ENCODE measurements around the gene PPP4R4.
A peak's percentile ranks its signal among the peaks of the same experiment; 100 is the strongest.

The PPP4R4 gene

DNA sequence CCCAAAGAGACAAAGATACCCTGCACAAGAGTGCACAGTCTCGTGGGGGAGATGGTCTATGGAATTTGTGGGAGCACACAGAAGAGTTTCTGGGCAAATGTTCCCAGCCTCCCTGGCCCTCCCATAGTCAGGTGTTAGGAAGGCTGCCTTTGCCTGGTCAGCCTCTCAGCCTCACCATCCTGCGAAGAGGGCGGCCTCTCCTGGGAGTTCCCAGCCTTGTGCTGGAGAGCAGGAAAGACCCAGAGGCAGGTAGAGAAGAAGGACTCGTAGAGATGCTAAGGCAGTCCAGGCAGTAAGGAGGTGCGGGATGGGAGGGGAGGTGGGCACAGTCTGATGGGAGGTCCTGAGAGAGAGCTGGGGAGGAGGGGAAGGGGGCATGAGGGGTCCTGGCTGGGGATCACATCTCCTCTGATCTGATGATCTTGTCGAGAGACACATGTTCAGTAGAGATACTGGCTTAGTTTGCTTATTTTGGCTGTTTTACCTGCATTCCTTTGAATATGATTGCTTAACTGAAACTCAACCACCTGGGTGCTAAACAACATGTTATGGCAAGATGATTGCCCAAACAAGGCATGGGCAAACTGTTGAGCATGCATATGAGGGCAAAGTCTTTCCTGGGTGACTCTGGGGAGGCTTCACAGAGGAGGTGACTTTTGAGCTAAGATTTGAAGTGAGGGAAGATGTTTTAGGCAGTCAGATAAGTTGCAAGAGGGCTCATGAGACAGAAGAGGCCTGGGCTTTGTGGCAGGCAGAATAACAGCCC, 138.5 kb downstream of the PPP4R4 start:
- Histone ChIP-seq H3K36me3 (replicated peaks) (no peaks in the 10 kb centered on the region), H3K4me3 (ENCODE audit: low read depth, low read length) (no peak overlapping the region), H3K27me3 (replicated peaks) (no peaks in the 10 kb centered on the region), H3K27ac (no peak overlapping the region)
- DNase-seq, result no peak
- in situ Hi-C loops (cut with HindIII; ENCODE audit: low pct_ligation_motif_present, low sequenced_read_pairs), result no loop called here
- TF ChIP-seq, protein P1, sequence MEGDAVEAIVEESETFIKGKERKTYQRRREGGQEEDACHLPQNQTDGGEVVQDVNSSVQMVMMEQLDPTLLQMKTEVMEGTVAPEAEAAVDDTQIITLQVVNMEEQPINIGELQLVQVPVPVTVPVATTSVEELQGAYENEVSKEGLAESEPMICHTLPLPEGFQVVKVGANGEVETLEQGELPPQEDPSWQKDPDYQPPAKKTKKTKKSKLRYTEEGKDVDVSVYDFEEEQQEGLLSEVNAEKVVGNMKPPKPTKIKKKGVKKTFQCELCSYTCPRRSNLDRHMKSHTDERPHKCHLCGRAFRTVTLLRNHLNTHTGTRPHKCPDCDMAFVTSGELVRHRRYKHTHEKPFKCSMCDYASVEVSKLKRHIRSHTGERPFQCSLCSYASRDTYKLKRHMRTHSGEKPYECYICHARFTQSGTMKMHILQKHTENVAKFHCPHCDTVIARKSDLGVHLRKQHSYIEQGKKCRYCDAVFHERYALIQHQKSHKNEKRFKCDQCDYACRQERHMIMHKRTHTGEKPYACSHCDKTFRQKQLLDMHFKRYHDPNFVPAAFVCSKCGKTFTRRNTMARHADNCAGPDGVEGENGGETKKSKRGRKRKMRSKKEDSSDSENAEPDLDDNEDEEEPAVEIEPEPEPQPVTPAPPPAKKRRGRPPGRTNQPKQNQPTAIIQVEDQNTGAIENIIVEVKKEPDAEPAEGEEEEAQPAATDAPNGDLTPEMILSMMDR (IDR thresholded peaks at IDR 0.05; ENCODE audit: low read depth, low read length, missing control alignments), result no peak

DNA sequence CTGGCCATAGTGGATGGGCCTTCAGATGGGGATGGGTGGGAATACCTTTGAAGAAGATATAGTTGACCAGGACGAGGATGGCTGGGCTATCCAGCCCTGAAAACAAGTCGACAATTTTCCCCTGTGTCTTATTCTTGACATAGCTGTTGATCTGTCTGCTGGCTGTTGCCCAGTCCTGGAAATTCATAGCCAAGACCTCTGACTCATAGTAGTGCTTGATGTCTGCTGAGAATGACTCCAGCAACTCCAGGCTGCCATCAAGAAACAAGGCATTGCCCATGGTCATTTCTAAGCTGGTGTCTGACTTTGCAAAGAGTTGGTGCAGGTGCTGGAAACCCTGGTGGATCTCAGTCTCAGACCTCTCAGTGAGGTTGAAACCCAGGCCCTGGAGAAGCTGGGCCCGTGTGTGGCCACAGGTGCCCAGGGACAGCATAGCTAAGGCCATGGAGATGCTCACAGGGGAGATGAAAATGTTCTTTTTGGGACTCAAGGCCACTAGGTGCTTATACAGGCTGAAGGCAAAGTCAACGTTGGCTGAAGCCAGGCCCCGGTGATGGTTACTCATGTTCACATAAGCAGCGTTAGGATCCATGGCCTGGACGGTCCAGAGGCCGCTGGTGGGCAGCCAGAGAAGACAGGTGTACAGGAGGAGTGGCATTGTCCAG, 140.0 kb downstream of the PPP4R4 start:
- peak; percentile 18 for DNase-seq
- H3K27ac ChIP-seq, result no peak overlapping the region
- in situ Hi-C loops (cut with HindIII; ENCODE audit: low pct_ligation_motif_present, low sequenced_read_pairs), result no loop called here
- TF ChIP-seq, protein P1 (IDR thresholded peaks at IDR 0.05; ENCODE audit: low read depth, low read length, missing control alignments), result no peak
- H3K36me3 ChIP-seq (replicated peaks), result no peaks in the 10 kb centered on the region
- no peaks in the 10 kb centered on the region for H3K27me3 ChIP-seq (replicated peaks)
- no peak overlapping the region for H3K4me3 ChIP-seq (ENCODE audit: low read depth, low read length)

- no peaks in the 10 kb centered on the region for H3K27me3 ChIP-seq (replicated peaks)
- in situ Hi-C loops (cut with HindIII; ENCODE audit: low pct_ligation_motif_present, low sequenced_read_pairs), result no loop called here
- no peak overlapping the region for H3K4me3 ChIP-seq (ENCODE audit: low read depth, low read length)
- no peaks in the 10 kb centered on the region for H3K36me3 ChIP-seq (replicated peaks)
- TF ChIP-seq, protein P1 (IDR thresholded peaks at IDR 0.05; ENCODE audit: low read depth, low read length, missing control alignments), result no peak
- no peak for DNase-seq
- no peak overlapping the region for H3K27ac ChIP-seq
Observed at GRCh38 chr14:94314890-94315289, 140.8 kb downstream of the PPP4R4 start.

GRCh38 chr14:94316692-94317091, 142.6 kb downstream of the PPP4R4 start:
- DNase-seq, result no peak
- in situ Hi-C loops (cut with HindIII; ENCODE audit: low pct_ligation_motif_present, low sequenced_read_pairs), result no loop called here
- TF ChIP-seq, protein P1 (IDR thresholded peaks at IDR 0.05; ENCODE audit: low read depth, low read length, missing control alignments), result no peak
- Histone ChIP-seq H3K27me3 (replicated peaks) (no peaks in the 10 kb centered on the region), H3K4me3 (ENCODE audit: low read depth, low read length) (no peak overlapping the region), H3K36me3 (replicated peaks) (no peaks in the 10 kb centered on the region), H3K27ac (no peak overlapping the region)

GRCh38 chr14:94317259-94317658, 143.1 kb downstream of the PPP4R4 start:
- in situ Hi-C loops (cut with HindIII; ENCODE audit: low pct_ligation_motif_present, low sequenced_read_pairs), result no loop called here
- no peak overlapping the region for H3K4me3 ChIP-seq (ENCODE audit: low read depth, low read length)
- no peak for DNase-seq
- no peaks in the 10 kb centered on the region for H3K36me3 ChIP-seq (replicated peaks)
- no peak overlapping the region for H3K27ac ChIP-seq
- no peaks in the 10 kb centered on the region for H3K27me3 ChIP-seq (replicated peaks)
- TF ChIP-seq, protein P1 (IDR thresholded peaks at IDR 0.05; ENCODE audit: low read depth, low read length, missing control alignments), result no peak
